ENCODE measurements around the gene CDC37L1.
A peak's percentile ranks its signal among the peaks of the same experiment; 100 is the strongest.
"Not testable (repeated sequence)": the region's sequence is repeated elsewhere in the genome, so short reads cannot be mapped to it uniquely, and the experiment has no call there.

The CDC37L1 gene

GRCh38 chr9:4679268-4680172 lies at the start of gene CDC37L1:
Gene CDC37L1 (plus strand): TSS chr9:4679569. CDS start chr9:4679768, 199 bp downstream.
- peak; percentile 94 for DNase-seq

GRCh38 chr9:4630836-4631235 lies 48.5 kb upstream of the CDC37L1 start:
- DNase-seq = no peak

GRCh38 chr9:4638968-4639367 lies 40.4 kb upstream of the CDC37L1 start:
- no peak for DNase-seq

GRCh38 chr9:4639420-4639819 lies 39.9 kb upstream of the CDC37L1 start:
- no peak for DNase-seq

GRCh38 chr9:4640027-4640426 lies 39.3 kb upstream of the CDC37L1 start:
- DNase-seq = peak; percentile 10

GRCh38 chr9:4642351-4642750 lies 37.0 kb upstream of the CDC37L1 start:
- no peak for DNase-seq

GRCh38 chr9:4654084-4654483 lies 25.3 kb upstream of the CDC37L1 start:
- no peak for DNase-seq

GRCh38 chr9:4654538-4654937 lies 24.8 kb upstream of the CDC37L1 start:
- no peak for DNase-seq

- DNase-seq = not testable (repeated sequence)
These were observed 23.2 kb upstream of the CDC37L1 start for GRCh38 chr9:4656196-4656595.

- no peak for DNase-seq
These were observed 22.7 kb upstream of the CDC37L1 start for GRCh38 chr9:4656621-4657020.

GRCh38 chr9:4657426-4658159 lies 21.8 kb upstream of the CDC37L1 start:
- no peak for DNase-seq

- DNase-seq = not testable (repeated sequence)
These were observed 18.7 kb upstream of the CDC37L1 start for GRCh38 chr9:4660665-4661064.

- DNase-seq = no peak
These were observed 18.2 kb upstream of the CDC37L1 start for GRCh38 chr9:4661165-4661564.

GRCh38 chr9:4661611-4662010 lies 17.8 kb upstream of the CDC37L1 start:
- no peak for DNase-seq

- peak; percentile 80 for DNase-seq
These were observed 17.0 kb upstream of the CDC37L1 start, which contains the start of gene PLPP6 for GRCh38 chr9:4662108-4662988. Gene PLPP6 (plus strand): TSS chr9:4662294. CDS start chr9:4662376, 82 bp downstream.

GRCh38 chr9:4662989-4663792 lies 16.2 kb upstream of the CDC37L1 start:
- no peak for DNase-seq

- DNase-seq = no peak
These were observed 15.4 kb upstream of the CDC37L1 start for GRCh38 chr9:4663956-4664355.

- no peak for DNase-seq
These were observed 14.0 kb upstream of the CDC37L1 start for GRCh38 chr9:4665357-4665756.

- DNase-seq = peak; percentile 26
These were observed 13.2 kb upstream of the CDC37L1 start, which contains the start of gene SPATA6L for GRCh38 chr9:4666042-4666699. Gene SPATA6L (minus strand): TSS chr9:4666480. CDS start chr9:4666250, 230 bp downstream.

- no peak for DNase-seq
These were observed 11.7 kb upstream of the CDC37L1 start for GRCh38 chr9:4667681-4668080.

GRCh38 chr9:4668604-4669003 lies 10.8 kb upstream of the CDC37L1 start:
- no peak for DNase-seq

All from NCI-H1694 treated with DMSO at 0.1 percent for 48 hours (cell line).